ENCODE results near the gene MAEA. TPM values are rescaled to one million over a fixed set of nuclear protein-coding genes. Genes with fewer than 3 reads are reported as not detected.

MAEA gene
- total and polyA plus RNA-seq, 2 experiments from 2014 or later = 49.8 to 99.0 TPM

DNA sequence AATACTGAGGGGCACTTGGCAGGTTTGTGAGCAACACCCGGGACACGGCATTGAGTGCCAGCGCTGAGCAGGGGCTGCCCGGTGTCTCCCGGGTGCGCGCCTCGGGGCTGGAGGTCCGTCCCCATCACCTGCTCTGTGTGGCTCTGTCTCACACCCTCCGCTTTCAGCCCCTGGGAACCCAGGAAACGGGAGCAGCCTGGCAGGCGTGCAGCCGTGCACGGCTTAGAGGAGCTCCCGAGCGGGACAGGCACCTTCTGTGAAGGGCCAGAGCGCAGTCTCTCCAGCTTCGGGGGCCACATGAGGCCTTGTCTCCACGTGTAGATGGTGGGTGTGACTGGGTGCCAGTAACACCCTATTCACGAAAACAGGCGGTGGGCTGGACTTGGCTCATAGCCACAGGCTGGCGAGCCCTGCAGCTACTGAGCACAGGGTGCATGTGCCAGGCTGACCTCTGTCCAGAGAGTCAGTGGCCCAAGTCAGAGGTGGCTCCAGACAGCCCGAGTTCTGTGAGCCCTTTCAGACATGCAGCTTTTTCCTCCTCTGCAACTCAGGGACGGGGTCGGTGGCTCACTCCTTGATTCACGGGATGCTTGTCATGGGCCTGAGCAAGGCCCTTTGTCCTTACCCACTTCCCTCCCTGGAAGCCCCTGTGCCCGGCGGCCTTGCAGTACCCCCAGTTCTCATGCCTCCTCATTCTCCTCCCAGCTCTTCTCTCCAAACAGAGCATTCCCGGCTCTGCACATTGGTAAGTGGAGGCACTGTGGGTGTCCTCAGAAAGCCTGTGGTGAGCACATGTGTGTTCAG lies 80.8 kb downstream of the MAEA start:
- no peaks in the 10 kb centered on the region for H3K27me3 ChIP-seq (ENCODE audit: insufficient read depth)
- no peaks in the 10 kb centered on the region for H3F3A ChIP-seq (replicated peaks; ENCODE audit: low read depth)
- TF ChIP-seq NANOG (IDR thresholded peaks at IDR 0.05; ENCODE audit: borderline replicate concordance) (no peak), EZH2 (IDR thresholded peaks at IDR 0.05; ENCODE audit: low read depth, unreplicated experiment) (no peak), POLR2AphosphoS5 (IDR thresholded peaks at IDR 0.05; ENCODE audit: low read depth) (no peak), EZH2phosphoT487 (IDR thresholded peaks at IDR 0.05; ENCODE audit: unreplicated experiment) (no peak), ZNF114 (CRISPR knock-in tag; IDR thresholded peaks at IDR 0.05) (no peak), STAT1 (IDR thresholded peaks at IDR 0.05; ENCODE audit: unreplicated experiment) (no peak), CREB1 (CRISPR knock-in tag; IDR thresholded peaks at IDR 0.05; ENCODE audit: low read depth) (no peak), JUNB (IDR thresholded peaks at IDR 0.05; ENCODE audit: unreplicated experiment) (no peak), ZNF331 (CRISPR knock-in tag; IDR thresholded peaks at IDR 0.05; ENCODE audit: low read depth) (no peak)
- TF ChIP-seq, protein P1, sequence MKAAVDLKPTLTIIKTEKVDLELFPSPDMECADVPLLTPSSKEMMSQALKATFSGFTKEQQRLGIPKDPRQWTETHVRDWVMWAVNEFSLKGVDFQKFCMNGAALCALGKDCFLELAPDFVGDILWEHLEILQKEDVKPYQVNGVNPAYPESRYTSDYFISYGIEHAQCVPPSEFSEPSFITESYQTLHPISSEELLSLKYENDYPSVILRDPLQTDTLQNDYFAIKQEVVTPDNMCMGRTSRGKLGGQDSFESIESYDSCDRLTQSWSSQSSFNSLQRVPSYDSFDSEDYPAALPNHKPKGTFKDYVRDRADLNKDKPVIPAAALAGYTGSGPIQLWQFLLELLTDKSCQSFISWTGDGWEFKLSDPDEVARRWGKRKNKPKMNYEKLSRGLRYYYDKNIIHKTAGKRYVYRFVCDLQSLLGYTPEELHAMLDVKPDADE (IDR thresholded peaks at IDR 0.05) = no peak
- TF ChIP-seq, protein P2, sequence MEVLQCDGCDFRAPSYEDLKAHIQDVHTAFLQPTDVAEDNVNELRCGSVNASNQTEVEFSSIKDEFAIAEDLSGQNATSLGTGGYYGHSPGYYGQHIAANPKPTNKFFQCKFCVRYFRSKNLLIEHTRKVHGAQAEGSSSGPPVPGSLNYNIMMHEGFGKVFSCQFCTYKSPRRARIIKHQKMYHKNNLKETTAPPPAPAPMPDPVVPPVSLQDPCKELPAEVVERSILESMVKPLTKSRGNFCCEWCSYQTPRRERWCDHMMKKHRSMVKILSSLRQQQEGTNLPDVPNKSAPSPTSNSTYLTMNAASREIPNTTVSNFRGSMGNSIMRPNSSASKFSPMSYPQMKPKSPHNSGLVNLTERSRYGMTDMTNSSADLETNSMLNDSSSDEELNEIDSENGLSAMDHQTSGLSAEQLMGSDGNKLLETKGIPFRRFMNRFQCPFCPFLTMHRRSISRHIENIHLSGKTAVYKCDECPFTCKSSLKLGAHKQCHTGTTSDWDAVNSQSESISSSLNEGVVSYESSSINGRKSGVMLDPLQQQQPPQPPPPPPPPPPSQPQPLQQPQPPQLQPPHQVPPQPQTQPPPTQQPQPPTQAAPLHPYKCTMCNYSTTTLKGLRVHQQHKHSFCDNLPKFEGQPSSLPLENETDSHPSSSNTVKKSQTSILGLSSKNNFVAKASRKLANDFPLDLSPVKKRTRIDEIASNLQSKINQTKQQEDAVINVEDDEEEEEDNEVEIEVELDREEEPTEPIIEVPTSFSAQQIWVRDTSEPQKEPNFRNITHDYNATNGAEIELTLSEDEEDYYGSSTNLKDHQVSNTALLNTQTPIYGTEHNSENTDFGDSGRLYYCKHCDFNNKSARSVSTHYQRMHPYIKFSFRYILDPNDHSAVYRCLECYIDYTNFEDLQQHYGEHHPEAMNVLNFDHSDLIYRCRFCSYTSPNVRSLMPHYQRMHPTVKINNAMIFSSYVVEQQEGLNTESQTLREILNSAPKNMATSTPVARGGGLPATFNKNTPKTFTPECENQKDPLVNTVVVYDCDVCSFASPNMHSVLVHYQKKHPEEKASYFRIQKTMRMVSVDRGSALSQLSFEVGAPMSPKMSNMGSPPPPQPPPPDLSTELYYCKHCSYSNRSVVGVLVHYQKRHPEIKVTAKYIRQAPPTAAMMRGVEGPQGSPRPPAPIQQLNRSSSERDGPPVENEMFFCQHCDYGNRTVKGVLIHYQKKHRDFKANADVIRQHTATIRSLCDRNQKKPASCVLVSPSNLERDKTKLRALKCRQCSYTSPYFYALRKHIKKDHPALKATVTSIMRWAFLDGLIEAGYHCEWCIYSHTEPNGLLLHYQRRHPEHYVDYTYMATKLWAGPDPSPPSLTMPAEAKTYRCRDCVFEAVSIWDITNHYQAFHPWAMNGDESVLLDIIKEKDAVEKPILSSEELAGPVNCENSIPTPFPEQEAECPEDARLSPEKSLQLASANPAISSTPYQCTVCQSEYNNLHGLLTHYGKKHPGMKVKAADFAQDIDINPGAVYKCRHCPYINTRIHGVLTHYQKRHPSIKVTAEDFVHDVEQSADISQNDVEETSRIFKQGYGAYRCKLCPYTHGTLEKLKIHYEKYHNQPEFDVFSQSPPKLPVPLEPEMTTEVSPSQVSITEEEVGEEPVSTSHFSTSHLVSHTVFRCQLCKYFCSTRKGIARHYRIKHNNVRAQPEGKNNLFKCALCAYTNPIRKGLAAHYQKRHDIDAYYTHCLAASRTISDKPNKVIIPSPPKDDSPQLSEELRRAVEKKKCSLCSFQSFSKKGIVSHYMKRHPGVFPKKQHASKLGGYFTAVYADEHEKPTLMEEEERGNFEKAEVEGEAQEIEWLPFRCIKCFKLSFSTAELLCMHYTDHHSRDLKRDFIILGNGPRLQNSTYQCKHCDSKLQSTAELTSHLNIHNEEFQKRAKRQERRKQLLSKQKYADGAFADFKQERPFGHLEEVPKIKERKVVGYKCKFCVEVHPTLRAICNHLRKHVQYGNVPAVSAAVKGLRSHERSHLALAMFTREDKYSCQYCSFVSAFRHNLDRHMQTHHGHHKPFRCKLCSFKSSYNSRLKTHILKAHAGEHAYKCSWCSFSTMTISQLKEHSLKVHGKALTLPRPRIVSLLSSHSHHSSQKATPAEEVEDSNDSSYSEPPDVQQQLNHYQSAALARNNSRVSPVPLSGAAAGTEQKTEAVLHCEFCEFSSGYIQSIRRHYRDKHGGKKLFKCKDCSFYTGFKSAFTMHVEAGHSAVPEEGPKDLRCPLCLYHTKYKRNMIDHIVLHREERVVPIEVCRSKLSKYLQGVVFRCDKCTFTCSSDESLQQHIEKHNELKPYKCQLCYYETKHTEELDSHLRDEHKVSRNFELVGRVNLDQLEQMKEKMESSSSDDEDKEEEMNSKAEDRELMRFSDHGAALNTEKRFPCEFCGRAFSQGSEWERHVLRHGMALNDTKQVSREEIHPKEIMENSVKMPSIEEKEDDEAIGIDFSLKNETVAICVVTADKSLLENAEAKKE (CRISPR knock-in tag; IDR thresholded peaks at IDR 0.05) = no peak
- TF ChIP-seq, protein P3, sequence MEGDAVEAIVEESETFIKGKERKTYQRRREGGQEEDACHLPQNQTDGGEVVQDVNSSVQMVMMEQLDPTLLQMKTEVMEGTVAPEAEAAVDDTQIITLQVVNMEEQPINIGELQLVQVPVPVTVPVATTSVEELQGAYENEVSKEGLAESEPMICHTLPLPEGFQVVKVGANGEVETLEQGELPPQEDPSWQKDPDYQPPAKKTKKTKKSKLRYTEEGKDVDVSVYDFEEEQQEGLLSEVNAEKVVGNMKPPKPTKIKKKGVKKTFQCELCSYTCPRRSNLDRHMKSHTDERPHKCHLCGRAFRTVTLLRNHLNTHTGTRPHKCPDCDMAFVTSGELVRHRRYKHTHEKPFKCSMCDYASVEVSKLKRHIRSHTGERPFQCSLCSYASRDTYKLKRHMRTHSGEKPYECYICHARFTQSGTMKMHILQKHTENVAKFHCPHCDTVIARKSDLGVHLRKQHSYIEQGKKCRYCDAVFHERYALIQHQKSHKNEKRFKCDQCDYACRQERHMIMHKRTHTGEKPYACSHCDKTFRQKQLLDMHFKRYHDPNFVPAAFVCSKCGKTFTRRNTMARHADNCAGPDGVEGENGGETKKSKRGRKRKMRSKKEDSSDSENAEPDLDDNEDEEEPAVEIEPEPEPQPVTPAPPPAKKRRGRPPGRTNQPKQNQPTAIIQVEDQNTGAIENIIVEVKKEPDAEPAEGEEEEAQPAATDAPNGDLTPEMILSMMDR (conservative IDR thresholded peaks at IDR 0.05; ENCODE audit: low read depth in 2 of 2) = no peak
- TF ChIP-seq, protein P4, sequence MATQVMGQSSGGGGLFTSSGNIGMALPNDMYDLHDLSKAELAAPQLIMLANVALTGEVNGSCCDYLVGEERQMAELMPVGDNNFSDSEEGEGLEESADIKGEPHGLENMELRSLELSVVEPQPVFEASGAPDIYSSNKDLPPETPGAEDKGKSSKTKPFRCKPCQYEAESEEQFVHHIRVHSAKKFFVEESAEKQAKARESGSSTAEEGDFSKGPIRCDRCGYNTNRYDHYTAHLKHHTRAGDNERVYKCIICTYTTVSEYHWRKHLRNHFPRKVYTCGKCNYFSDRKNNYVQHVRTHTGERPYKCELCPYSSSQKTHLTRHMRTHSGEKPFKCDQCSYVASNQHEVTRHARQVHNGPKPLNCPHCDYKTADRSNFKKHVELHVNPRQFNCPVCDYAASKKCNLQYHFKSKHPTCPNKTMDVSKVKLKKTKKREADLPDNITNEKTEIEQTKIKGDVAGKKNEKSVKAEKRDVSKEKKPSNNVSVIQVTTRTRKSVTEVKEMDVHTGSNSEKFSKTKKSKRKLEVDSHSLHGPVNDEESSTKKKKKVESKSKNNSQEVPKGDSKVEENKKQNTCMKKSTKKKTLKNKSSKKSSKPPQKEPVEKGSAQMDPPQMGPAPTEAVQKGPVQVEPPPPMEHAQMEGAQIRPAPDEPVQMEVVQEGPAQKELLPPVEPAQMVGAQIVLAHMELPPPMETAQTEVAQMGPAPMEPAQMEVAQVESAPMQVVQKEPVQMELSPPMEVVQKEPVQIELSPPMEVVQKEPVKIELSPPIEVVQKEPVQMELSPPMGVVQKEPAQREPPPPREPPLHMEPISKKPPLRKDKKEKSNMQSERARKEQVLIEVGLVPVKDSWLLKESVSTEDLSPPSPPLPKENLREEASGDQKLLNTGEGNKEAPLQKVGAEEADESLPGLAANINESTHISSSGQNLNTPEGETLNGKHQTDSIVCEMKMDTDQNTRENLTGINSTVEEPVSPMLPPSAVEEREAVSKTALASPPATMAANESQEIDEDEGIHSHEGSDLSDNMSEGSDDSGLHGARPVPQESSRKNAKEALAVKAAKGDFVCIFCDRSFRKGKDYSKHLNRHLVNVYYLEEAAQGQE (IDR thresholded peaks at IDR 0.05; ENCODE audit: unreplicated experiment) = no peak
- no peak overlapping the region for H3K4me2 ChIP-seq
- H3K4me3 ChIP-seq = no peak overlapping the region
- H2AFZ ChIP-seq = no peak overlapping the region
- H3K27ac Mint-ChIP-seq = no peak overlapping the region
- H3K27me3 Mint-ChIP-seq (ENCODE audit: insufficient read depth, low read depth, poor library complexity) = peaks cover 6% of the 10 kb centered on the region
- H3K36me3 Mint-ChIP-seq (ENCODE audit: low read depth) = peaks cover 3% of the 10 kb centered on the region; the same call in 2 of the 3 replicates
- no peaks in the 10 kb centered on the region; the same call in 1 of the 2 replicates for H4K20me1 ChIP-seq (replicated peaks; ENCODE audit: insufficient read depth)
- H3K4me3 Mint-ChIP-seq = no peak overlapping the region
- H3K4me1 Mint-ChIP-seq = no peaks in the 10 kb centered on the region; the same call in 2 of the 3 replicates
- no peaks in the 10 kb centered on the region for H3K9me2 ChIP-seq (ENCODE audit: insufficient read depth)
- H3K36me3 ChIP-seq (ENCODE audit: insufficient read depth) = no peaks in the 10 kb centered on the region
- H3K4me1 ChIP-seq (ENCODE audit: insufficient read depth) = no peaks in the 10 kb centered on the region
- DNase-seq (ENCODE audit: low spot score) = no peak
- H3K79me2 ChIP-seq (replicated peaks; ENCODE audit: insufficient read depth) = no peaks in the 10 kb centered on the region
- no peak for ATAC-seq
- no peaks in the 10 kb centered on the region for H3K9me3 Mint-ChIP-seq
- no peak overlapping the region for H3K27ac ChIP-seq (ENCODE audit: low read depth)
